ENCODE measurements around the gene MEP1A.
"Not testable (repeated sequence)": the region's sequence is repeated elsewhere in the genome, so short reads cannot be mapped to it uniquely, and the experiment has no call there.

The MEP1A gene

DNA sequence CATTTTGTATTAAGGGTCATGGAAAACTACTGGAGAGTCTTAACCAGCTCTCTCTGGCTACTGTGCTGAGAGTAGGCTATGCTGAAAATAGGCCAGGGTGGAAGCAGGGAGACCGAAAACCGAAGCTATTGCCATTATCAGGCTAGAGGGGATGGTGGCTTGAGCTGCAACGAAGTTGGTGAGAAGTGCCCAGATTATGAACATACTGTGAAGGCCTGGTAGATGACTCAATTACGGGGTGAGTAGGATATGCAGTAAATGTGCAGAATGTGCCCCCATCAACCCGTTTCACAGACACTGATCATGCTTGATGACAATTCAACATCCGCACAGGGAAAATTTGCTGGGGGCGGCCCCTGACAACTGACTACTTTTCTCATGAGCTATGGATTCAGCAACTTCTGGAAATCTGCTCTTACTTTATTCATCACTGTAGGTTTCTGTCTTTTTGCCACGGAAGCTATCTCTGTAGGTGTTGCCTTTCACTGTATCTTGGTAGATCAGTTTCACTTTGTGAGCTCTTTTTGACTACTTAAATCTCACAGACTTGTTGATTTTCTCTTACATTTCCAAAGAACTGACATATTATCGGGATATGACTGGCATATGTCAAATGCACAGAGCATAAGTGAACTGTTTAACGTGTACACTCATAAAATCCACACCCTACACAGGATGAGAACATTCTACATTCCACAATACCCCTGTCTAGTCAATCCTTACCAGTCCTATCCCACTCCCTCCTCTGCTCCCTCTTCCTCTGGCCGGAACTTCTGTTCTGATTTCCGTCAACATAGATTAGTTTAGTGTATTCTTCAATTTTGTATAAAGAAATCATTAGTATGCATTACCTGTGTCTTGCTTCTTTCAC lies 15.5 kb upstream of the MEP1A start:
- DNase-seq, result no peak

DNA sequence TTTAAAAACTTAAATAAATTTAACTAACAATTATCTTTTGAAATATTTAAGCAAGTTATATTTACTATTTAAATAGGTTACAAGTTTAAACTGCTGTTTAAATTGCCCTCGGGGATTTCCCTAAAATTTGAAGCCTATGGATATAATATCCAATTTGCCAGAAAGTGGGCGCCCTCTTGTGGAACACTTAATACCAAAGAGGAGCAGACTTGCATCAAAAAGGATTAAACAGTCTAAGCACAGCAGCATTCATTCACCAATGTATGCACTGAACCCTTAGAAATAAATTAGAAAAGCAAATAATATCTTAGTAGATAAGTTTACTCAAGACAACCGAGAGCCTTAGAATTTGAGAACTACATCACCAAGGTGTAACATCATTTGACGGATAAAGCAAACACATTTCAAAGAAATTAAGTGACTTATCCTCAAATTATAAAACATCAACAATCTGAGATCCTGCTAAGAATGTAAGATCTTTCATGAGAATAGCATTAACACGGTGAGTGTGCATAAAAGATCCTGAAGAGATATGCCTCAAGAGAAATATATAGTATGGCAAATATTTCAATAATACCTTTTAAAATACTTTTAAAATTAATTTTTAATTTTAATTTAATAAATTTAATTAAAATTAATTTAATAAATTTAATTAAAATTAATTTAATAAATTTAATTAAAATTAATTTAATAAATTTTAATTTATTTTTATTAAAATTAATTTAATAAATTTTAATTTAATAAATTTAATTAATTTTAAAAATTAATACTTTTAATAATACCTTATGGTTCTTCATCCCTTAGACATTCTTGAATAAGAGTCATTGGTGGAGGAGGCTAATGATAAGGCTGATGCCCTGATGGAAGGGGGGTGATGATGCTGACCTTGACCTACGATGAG lies 11.5 kb upstream of the MEP1A start:
- peak; percentile 33 for DNase-seq

- DNase-seq, result no peak
Observed at GRCh38 chr6:46784535-46784934, 8.7 kb upstream of the MEP1A start.

DNA sequence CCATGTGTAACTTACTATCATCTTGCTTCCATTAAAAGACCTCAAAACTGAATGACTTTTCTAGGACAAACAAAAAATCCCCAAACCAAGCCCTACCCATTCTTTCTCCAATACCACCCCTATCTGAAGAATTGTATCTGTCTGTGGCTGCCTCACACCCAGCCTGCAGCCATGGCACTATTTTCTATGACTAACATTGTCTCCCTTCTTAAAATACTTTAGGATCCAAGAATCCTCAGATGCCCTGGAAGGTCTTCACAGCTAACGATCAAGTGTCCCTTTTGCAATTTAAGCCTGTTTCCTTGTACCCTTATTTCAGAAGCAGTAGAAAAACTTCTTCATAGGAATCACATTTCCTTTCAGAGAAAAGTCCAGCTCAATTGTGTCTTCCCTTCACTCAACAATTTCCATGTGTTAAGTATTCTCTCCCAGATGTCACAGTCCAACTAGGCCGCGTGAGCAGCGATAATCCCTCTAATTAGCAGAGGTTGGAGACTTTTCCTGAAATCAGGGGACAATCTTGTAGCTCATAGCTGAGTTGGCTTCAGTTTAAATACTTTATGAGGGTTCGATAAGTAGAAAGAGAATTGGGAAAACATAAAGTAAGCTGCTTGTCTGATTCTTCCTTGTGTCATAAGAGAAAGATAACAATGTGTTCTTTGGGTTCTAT lies 5.2 kb upstream of the MEP1A start:
- no peak for DNase-seq

- no peak for DNase-seq
Observed at GRCh38 chr6:46788791-46789190, 4.4 kb upstream of the MEP1A start.

DNA sequence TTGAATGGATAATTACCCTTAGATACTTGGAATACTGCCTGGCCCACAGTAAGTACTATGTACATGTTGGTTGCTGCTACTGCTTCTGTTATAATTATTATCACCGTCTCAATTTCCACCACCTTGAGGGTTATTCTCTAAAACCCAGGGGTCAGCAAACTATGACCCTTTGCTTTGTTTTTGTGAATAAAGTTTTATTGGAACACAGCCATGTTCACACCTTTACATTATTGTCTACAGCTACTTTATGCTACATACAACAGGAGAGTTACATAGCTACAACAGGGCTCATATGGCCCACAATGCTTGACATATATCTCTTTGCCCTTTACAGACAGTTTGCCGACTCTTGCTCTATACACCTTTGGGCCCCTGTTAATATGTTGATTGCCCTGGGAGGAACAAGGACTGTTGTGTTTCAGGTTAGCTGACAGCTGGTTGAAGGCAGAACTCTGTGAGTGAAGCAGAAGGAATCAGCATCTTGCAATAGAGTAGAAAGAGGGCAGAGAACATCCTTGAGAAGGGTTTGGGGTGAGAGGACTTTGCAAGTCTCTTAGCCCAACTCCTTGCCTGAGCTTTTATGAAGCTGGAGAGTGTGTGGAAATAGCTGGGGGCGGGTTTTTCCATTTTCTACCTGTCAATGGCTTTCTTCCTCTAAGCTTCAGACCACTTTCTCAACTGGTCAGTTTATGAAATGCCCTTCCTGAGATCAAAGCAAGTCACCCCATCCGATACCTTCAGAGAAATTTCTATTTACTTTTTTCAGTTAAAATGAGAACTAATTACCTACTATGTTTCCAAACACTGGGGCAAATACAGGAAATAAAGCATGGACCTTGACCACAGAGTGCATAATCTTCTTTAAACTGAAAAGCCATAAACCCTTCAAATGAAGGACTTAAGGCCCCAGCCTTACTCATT lies 3.5 kb upstream of the MEP1A start:
- DNase-seq, result no peak

DNA sequence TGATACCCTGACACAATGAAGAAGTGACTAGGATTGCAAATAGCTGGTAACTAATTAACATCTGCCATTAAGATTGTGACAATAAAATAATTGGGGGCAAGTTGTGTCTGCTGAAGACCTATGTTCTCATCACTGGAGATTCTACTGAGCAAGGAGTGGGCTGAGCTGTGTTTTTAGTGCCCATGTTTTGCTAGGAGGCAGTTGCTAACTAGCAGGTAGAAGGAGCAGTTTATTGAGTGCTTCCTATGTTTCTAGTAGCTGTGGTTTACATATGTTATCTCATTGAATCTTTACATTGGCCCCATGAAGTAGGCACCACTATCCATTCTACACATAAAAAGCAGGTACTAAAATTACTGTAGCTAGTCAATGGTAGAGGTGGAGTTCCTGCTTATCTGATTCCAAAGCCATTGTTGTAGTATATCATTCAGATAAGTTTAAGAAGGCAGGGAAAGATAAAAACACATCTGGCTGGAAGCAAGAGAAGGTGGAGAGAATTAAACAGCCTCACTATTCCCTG lies 2.8 kb upstream of the MEP1A start:
- no peak for DNase-seq

DNA sequence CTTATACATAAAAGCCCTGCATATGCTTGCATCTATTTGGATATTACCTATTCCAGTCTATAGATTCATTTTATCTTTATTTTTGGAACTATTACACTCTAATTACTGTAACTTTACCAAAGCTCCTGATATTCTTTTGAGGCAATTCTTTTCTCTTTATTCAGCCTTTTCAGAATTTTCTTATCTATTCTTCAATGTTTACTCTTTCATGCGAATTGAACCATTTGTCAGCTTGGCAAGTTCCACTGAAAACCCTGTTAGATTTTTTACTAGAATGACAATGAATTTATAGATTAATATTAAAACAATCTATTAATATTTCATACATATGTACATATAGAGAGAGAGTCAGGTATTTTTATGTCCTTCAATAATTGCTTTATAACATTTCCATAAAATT lies 554 bp upstream of the MEP1A start:
- no peak for DNase-seq

DNA sequence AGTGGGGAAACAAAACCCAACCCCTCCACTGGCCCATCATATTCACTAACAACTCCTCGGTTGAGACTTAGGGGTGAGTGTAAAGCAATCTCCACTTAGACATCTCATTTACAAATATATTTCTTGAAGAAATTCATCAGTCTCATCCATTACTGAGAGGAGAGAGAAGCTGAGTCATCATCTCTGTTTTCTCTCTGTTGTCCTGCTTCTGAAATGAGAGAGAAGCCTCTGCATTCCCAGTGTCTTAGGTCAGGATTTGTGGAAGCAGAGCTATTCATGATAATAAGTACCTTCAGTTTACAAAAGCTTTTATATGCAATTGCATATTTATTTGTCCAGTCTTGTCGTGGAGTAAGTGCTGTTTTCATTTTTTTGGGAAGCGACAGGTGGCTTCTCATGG lies 879 bp downstream of the MEP1A start:
- no peak for DNase-seq

- no peak for DNase-seq
Observed at GRCh38 chr6:46795816-46796215, 2.6 kb downstream of the MEP1A start.

DNA sequence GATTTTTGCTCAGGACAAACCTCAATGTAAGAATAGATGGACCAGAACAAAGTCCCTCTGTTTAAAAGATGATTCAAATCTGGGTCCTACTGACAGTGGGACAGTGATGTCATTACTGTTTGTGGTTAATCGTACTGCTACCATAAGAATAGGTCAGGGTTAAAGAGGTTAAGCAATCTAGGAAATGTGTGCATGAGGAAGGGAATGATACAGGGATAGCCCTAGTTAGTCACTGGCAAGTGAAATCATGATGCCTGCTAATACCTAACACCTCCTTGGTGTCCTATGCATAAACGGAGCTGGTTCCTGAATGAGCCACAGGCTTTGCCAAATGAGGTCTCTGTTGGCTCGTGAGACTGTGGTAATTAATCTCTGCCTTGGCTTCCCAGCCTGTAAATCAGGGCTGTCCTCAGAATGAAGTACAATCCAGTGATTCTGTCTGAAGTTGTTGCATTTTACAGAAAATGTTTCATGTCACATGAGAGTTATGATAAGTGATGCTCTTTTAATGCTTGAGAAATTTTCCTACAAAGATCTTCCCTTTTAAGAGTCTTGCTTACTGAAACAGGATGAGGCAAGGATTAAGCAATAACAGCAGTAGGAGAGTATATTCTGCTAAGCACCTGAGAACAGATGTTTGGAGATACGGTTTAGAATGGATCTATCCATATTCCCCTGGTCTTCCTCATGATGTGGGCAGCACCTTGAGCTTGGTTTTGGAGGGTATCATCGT lies 3.8 kb downstream of the MEP1A start:
- no peak for DNase-seq

GRCh38 chr6:46799657-46800056 lies 6.5 kb downstream of the MEP1A start:
- DNase-seq, result no peak

DNA sequence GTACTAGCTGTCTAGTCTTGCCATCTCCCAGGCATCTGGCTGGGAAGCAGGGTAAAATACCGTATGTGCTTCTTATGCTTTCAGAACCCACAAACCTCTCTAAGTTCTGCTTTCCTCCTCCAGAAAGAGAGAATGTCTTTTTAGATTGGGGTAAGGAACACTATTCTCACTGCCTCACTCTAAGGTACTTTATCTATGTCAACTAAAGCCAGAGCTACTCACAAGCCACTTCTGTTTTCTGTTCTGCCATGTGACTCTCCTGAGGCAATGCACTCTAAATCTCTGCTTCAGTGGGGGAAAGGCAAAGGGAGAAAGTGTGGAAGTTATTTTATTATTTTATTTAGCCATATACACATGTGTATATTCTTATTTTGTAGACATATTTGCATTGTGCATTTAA lies 15.6 kb downstream of the MEP1A start:
- no peak for DNase-seq

GRCh38 chr6:46815130-46815529 lies 21.9 kb downstream of the MEP1A start:
- DNase-seq, result no peak

GRCh38 chr6:46816626-46817025 lies 23.4 kb downstream of the MEP1A start:
- DNase-seq, result no peak

DNA sequence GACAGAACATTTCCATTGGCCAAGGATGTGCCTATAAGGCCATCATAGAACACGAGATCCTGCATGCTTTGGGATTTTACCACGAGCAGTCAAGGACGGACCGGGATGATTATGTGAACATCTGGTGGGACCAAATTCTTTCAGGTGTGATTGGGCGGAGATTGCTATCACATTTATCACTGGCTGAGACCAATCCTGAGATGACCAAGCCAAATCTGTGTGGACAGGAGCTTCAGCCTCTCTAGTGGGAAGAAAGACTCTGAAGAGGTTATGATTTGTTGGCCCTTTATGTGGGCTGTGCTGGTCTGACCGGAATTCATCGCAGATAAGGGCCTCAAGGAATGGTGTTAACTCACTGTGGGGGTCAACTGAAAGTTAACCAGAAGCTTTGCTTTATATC lies 26.4 kb downstream of the MEP1A start:
- no peak for DNase-seq

DNA sequence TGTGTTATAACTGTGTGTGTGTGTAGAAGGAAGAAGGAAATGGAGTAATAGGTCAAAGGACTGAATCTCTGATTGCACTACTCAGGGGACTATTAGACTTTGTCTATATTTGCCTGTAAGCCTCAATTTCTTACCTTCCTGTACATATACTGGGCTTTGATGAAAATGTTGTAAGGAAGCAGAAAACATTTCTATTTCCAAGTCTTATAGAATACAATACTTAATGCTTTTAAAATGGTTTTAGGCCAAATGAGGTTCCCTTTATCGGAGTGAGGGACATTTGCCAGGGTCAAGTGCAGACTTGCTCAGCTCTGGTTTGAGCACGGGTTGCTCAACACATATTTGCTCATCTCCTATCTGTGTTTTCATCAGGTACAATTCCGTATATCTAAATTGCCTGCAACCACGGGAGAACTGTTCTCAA lies 28.3 kb downstream of the MEP1A start:
- DNase-seq, result no peak

DNA sequence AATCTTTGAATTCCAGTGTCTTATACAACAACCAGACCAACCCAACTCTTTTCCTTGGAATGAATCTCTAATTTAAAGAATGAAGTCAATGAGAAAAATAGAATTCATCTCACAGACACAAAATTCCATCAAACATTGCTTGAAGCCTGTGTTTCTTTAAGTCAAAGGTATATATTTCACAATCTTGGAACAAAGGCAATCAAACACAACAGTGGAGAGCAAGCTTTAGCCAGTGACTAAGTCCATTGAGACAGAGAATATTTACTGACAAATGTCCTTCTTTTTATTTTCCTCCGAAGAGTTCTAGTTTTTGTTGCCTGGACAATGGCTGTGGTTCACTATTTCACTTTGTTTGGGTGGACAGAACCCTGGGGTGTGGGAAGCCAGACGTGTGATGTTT lies 35.8 kb downstream of the MEP1A start:
- DNase-seq, result no peak

DNA sequence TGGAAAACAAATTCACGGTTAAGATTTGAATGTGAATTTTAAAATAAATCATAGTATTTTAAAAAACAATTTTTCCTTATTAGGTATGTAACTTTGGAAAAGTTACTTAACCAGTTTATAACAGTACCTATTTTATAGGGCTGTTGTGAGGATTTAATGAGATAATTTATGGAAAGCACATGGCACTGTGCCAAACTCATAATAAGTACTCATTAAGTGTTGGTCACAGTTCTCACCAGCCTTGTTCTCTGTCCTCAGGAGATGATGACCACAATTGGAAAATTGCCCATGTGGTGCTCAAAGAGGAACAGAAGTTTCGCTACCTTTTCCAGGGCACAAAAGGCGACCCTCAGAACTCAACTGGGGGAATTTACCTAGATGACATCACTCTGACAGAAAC lies 39.6 kb downstream of the MEP1A start:
- no peak for DNase-seq

GRCh38 chr6:46834257-46834916 lies 41.2 kb downstream of the MEP1A start:
- DNase-seq, result not testable (repeated sequence)

DNA sequence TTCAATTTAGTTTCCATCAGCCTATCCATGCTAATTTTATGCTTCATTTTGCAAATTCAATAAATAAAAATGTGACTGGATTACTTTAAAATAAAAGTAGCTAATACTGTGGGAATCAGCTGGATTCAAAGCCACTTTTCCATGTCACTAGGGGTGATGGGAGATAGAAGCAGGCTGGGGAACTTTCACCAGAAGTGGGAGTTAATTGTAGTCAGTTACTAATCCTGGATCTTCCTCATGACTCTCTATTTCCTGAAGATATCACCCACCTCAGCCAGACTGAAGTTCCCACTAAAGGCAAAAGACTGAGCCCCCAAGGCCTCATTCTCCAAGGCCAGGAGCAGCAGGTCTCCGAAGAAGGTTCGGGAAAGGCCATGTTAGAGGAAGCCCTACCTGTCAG lies 41.8 kb downstream of the MEP1A start:
- not testable (repeated sequence) for DNase-seq

Measured in NCI-H146 (cell line).